ENCODE measurements around the gene LACTBL1. TPM values are rescaled to one million over a fixed set of nuclear protein-coding genes. Genes with fewer than 3 reads are reported as not detected.

The LACTBL1 gene
- total and polyA plus RNA-seq, 2 of the 4 experiments (the other 2 are of a cell fraction), result not detected

DNA sequence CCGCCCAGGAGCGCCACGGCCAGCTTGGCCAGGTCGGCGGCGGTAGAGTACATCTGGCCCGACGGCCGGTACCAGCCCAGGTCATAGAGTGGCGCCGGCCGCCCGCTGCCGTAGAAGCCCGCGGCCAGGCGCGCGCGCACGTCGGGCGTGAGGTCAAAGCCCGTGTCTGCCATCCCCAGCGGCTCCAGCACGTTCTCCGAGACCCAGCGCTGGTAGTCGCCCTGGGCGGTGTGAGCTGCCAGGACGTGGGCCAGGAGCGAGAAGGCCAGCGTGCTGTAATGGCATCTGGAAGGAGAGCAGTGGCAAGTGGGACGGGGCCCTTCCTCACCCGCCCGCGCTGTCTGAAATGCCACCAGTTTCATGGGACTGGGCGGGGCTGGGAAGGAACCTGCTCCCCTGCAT is 18.9 kb downstream of the LACTBL1 start:
- H2BK15ac ChIP-seq (ENCODE audit: low read depth, low read length), result no peak overlapping the region
- H2AK9ac ChIP-seq (replicated peaks; ENCODE audit: low read depth, low read length, poor library complexity), result no peak overlapping the region
- no peak overlapping the region for H3K9ac ChIP-seq (ENCODE audit: low read depth, low read length)
- H2BK20ac ChIP-seq (ENCODE audit: low read depth, low read length), result no peak overlapping the region
- in situ Hi-C loops (cut with MboI; ENCODE audit: low sequenced_read_pairs), result no loop called here
- no peak overlapping the region for H2AFZ ChIP-seq (replicated peaks; ENCODE audit: low read length, poor library complexity)
- peaks cover 3% of the 10 kb centered on the region for H3K9me3 ChIP-seq (ENCODE audit: control insufficient read depth, insufficient read depth, low read length)
- H3K56ac ChIP-seq (ENCODE audit: extremely low read depth, insufficient read depth, low read length), result no peak overlapping the region
- no peak overlapping the region for H4K8ac ChIP-seq (ENCODE audit: low read depth in 2 of 2, low read length in 2 of 2)
- no peak overlapping the region for H2BK120ac ChIP-seq (ENCODE audit: low read depth, low read length)
- DNase-seq, result no peak
- no peaks in the 10 kb centered on the region for H3K9me1 ChIP-seq (ENCODE audit: insufficient read depth, low read length)
- H3K18ac ChIP-seq (ENCODE audit: low read depth, low read length), result no peak overlapping the region
- TF ChIP-seq RCOR1 (IDR thresholded peaks at IDR 0.05; ENCODE audit: insufficient replicate concordance, low read length), result no peak
- TF ChIP-seq CTCF (conservative IDR thresholded peaks at IDR 0.05; ENCODE audit: low read depth, low read length), result no peak
- TF ChIP-seq CEBPB (IDR thresholded peaks at IDR 0.05; ENCODE audit: low read depth, low read length), result no peak
- TF ChIP-seq MXI1 (IDR thresholded peaks at IDR 0.05; ENCODE audit: borderline replicate concordance, low read depth, low read length), result no peak
- TF ChIP-seq POLR2A (IDR thresholded peaks at IDR 0.05; ENCODE audit: low read depth, low read length), result no peak
- no peak for TF ChIP-seq SMC3 (IDR thresholded peaks at IDR 0.05; ENCODE audit: low read depth, low read length)
- no peak for TF ChIP-seq MAZ (IDR thresholded peaks at IDR 0.05; ENCODE audit: borderline replicate concordance, low read depth, low read length)
- TF ChIP-seq RAD21 (IDR thresholded peaks at IDR 0.05; ENCODE audit: low read length), result no peak
- TF ChIP-seq NFE2L2 (IDR thresholded peaks at IDR 0.05; ENCODE audit: low read depth, low read length), result no peak
- no peak for TF ChIP-seq MAFK (IDR thresholded peaks at IDR 0.05; ENCODE audit: low read depth, low read length)
- TF ChIP-seq USF2 (IDR thresholded peaks at IDR 0.05; ENCODE audit: low read depth, low read length), result no peak
- ATAC-seq (ENCODE audit: low read depth), result no peak; the same call in 1 of the 2 replicates
- peaks cover 56% of the 10 kb centered on the region for H3K27me3 ChIP-seq (ENCODE audit: control insufficient read depth, insufficient read depth, low read length)
- dilution Hi-C loops (cut with HindIII; ENCODE audit: low sequenced_read_pairs, unreplicated experiment), result no loop called here
- H3K4me2 ChIP-seq (ENCODE audit: low read depth, low read length), result no peak overlapping the region
- H4K91ac ChIP-seq (ENCODE audit: insufficient read depth, low read depth, low read length), result no peak overlapping the region
- 4% methylated on average over 23 of the region's 38 CpGs; no CpG with 5 or more reads in 1 of the 2 experiments for WGBS, 2 experiments (ENCODE audit: extremely low coverage in 2 of 2, insufficient read length in 1 of 2)
- no peaks in the 10 kb centered on the region for H4K20me1 ChIP-seq (ENCODE audit: insufficient read depth, low read length)
- ChIA-PET POLR2A (ENCODE audit: unreplicated experiment) (no interaction called here), CTCF (no interaction called here)
- H4K5ac ChIP-seq (ENCODE audit: low read depth, low read length), result no peak overlapping the region
- H2BK5ac ChIP-seq (ENCODE audit: low read depth, low read length, poor library complexity, severe bottlenecking), result no peak overlapping the region
- no peaks in the 10 kb centered on the region for H3K79me1 ChIP-seq (ENCODE audit: low read depth in 1 of 2, low read length in 2 of 2)
- no peak overlapping the region for H3K27ac ChIP-seq (ENCODE audit: insufficient read depth, low read length)
- H2AK5ac ChIP-seq (ENCODE audit: low read depth, low read length), result no peak overlapping the region
- no peak overlapping the region for H3K4me3 ChIP-seq (ENCODE audit: insufficient read depth, low read depth, low read length)
- H3K4me1 ChIP-seq (ENCODE audit: control insufficient read depth, insufficient read depth, low read length), result no peaks in the 10 kb centered on the region
- no TSS peak for BruUV-seq (replicated peaks)
- no peak overlapping the region for H3K14ac ChIP-seq (replicated peaks; ENCODE audit: low read depth, low read length)
- H3K4ac ChIP-seq (ENCODE audit: low read depth, low read length), result no peak overlapping the region
- no peak overlapping the region for H3K23ac ChIP-seq (ENCODE audit: low read depth, low read length)
- no peaks in the 10 kb centered on the region for H3K36me3 ChIP-seq (ENCODE audit: control insufficient read depth, insufficient read depth, low read length)
- intact Hi-C loops (cut with micrococcal nuclease), result no loop called here
